ENCODE measurements around the gene GRK1.

Gene GRK1

GRCh38 chr13:113763254-113763653 lies 96.2 kb downstream of the GRK1 start:
- no peak for DNase-seq

- no peak for DNase-seq
Observed at GRCh38 chr13:113763961-113764792, 97.2 kb downstream of the GRK1 start.

- DNase-seq: no peak
Observed at GRCh38 chr13:113764793-113765563, 98.0 kb downstream of the GRK1 start.

- no peak for DNase-seq
Observed at GRCh38 chr13:113765564-113765910, 98.5 kb downstream of the GRK1 start.

GRCh38 chr13:113766035-113766800 lies 99.2 kb downstream of the GRK1 start:
- no peak for DNase-seq

GRCh38 chr13:113767366-113767765 lies 100.3 kb downstream of the GRK1 start:
- no peak for DNase-seq

- DNase-seq: no peak
Observed at GRCh38 chr13:113768018-113768905, 101.2 kb downstream of the GRK1 start.

- DNase-seq: no peak
Observed at GRCh38 chr13:113769106-113769505, 102.1 kb downstream of the GRK1 start.

GRCh38 chr13:113769881-113770280 lies 102.9 kb downstream of the GRK1 start:
- DNase-seq: no peak

GRCh38 chr13:113770441-113770840 lies 103.4 kb downstream of the GRK1 start:
- no peak for DNase-seq

- DNase-seq: no peak
Observed at GRCh38 chr13:113770937-113771336, 103.9 kb downstream of the GRK1 start.

GRCh38 chr13:113771709-113772331 lies 104.8 kb downstream of the GRK1 start:
- no peak for DNase-seq

GRCh38 chr13:113774177-113775107 lies 107.4 kb downstream of the GRK1 start:
- DNase-seq: no peak

GRCh38 chr13:113775451-113776145 lies 108.6 kb downstream of the GRK1 start:
- no peak for DNase-seq

- no peak for DNase-seq
Observed at GRCh38 chr13:113776231-113777125, 109.5 kb downstream of the GRK1 start.

- DNase-seq: no peak
Observed at GRCh38 chr13:113777311-113778260, 110.6 kb downstream of the GRK1 start.

GRCh38 chr13:113781571-113781970 lies 114.6 kb downstream of the GRK1 start:
- DNase-seq: no peak

- DNase-seq: no peak
Observed at GRCh38 chr13:113782472-113782871, 115.5 kb downstream of the GRK1 start.

Data from GOT3 (cell line).